Activated naive CD4-positive, alpha-beta T cell (primary cell): Measurements from ENCODE around the gene ZFP36.
A peak's percentile ranks its signal among the peaks of the same experiment; 100 is the strongest.

ENCODE experiments used
- DNase-seq, 4 experiments: peaks; one replicate each; lab custom pipeline; 2025; lab: John Stamatoyannopoulos, UW

The ZFP36 gene

GRCh38 chr19:39384839-39385568, 21.6 kb upstream of the ZFP36 start:
- DNase-seq = no peak

- DNase-seq = no peak
These were observed 20.8 kb upstream of the ZFP36 start for GRCh38 chr19:39385629-39386411.

- no peak for DNase-seq
These were observed 20.1 kb upstream of the ZFP36 start for GRCh38 chr19:39386557-39386956.

GRCh38 chr19:39388657-39389056, 18.0 kb upstream of the ZFP36 start:
- no peak for DNase-seq

- DNase-seq = no peak
These were observed 16.8 kb upstream of the ZFP36 start for GRCh38 chr19:39389631-39390414.

GRCh38 chr19:39390451-39390750, 16.2 kb upstream of the ZFP36 start:
- DNase-seq = no peak

- peak; percentile 80 to 95 (median 87) for DNase-seq
These were observed 15.8 kb upstream of the ZFP36 start, which contains the start of the genes MED29 and PAF1 for GRCh38 chr19:39390751-39391437. Gene MED29, plus strand, starts transcription at chr19:39391378. Its CDS starts 45 bp downstream, at chr19:39391423. Gene PAF1, minus strand, starts transcription at chr19:39391106. Its CDS starts 242 bp downstream, at chr19:39390864.

GRCh38 chr19:39397360-39398296, 9.0 kb upstream of the ZFP36 start:
- DNase-seq = peak; percentile 83 to 96 (median 95)

GRCh38 chr19:39398297-39398864, 8.3 kb upstream of the ZFP36 start:
- peak in 1 of 4 experiments; percentile 28 for DNase-seq

- no peak for DNase-seq
These were observed 7.0 kb upstream of the ZFP36 start for GRCh38 chr19:39399668-39400050.

GRCh38 chr19:39400061-39400460, 6.6 kb upstream of the ZFP36 start:
- no peak for DNase-seq

- DNase-seq = peak in 1 of 4 experiments; percentile 47
These were observed 5.5 kb upstream of the ZFP36 start for GRCh38 chr19:39401070-39401548.

GRCh38 chr19:39401549-39402345, 4.9 kb upstream of the ZFP36 start:
- DNase-seq = peak; percentile 26 to 71 (median 46)

GRCh38 chr19:39402346-39403300, 4.0 kb upstream of the ZFP36 start:
- peak in 3 of 4 experiments; percentile 65 to 75 (median 72) for DNase-seq

GRCh38 chr19:39403331-39404312, 3.0 kb upstream of the ZFP36 start:
- peak; percentile 76 to 93 (median 86) for DNase-seq

GRCh38 chr19:39405261-39405957, 1.2 kb upstream of the ZFP36 start:
- peak in 1 of 4 experiments; percentile 25 for DNase-seq
